ENCODE data around the gene MYO1D. TPM values are rescaled to one million over a fixed set of nuclear protein-coding genes. Genes with fewer than 3 reads are reported as not detected.

Gene MYO1D
- total and polyA plus RNA-seq, 4 donors, result 4.5 to 22.9 (median 13.3) TPM

GRCh38 chr17:32477220-32477619, 399.7 kb downstream of the MYO1D start:
- 95% methylated on average over 8 of the region's 8 CpGs for WGBS
- no peaks in the 10 kb centered on the region for H3K4me1 ChIP-seq (ENCODE audit: control insufficient read depth in 4 of 4, insufficient read depth in 4 of 4, low read length in 3 of 4)
- H3K9me3 ChIP-seq (ENCODE audit: control insufficient read depth in 4 of 4, low read length in 3 of 4), result no peaks in the 10 kb centered on the region
- no peak overlapping the region for H3K4me3 ChIP-seq (ENCODE audit: low read depth in 1 of 3, low read length in 3 of 3)
- no peaks in the 10 kb centered on the region for H3K27me3 ChIP-seq (ENCODE audit: control insufficient read depth in 4 of 4, insufficient read depth in 4 of 4, low read length in 3 of 4)
- no peak overlapping the region for H3K27ac ChIP-seq (ENCODE audit: low read depth in 1 of 2, low read length in 2 of 2)
- TF ChIP-seq GABPA (IDR thresholded peaks at IDR 0.05 in 1 of 2, conservative IDR thresholded peaks at IDR 0.05 in 1 of 2) (no peak), FOXA1 (IDR thresholded peaks at IDR 0.05) (no peak)
- DNase-seq (ENCODE audit: low spot score), result no peak
- no peak overlapping the region for H3K9ac ChIP-seq (ENCODE audit: low read depth in 1 of 2, low read length in 2 of 2)
- H3K36me3 ChIP-seq (ENCODE audit: control insufficient read depth in 4 of 4, insufficient read depth in 3 of 4, low read depth in 1 of 4, low read length in 3 of 4), result peaks cover 11 to 89% (median 65%) of the 10 kb centered on the region in 4 donors

- Histone ChIP-seq H3K27ac (ENCODE audit: low read depth in 1 of 2, low read length in 2 of 2) (no peak overlapping the region), H3K4me1 (ENCODE audit: control insufficient read depth in 4 of 4, insufficient read depth in 4 of 4, low read length in 3 of 4) (no peaks in the 10 kb centered on the region), H3K9ac (ENCODE audit: low read depth in 1 of 2, low read length in 2 of 2) (no peak overlapping the region), H3K36me3 (ENCODE audit: control insufficient read depth in 4 of 4, insufficient read depth in 3 of 4, low read depth in 1 of 4, low read length in 3 of 4) (peaks cover 9 to 86% (median 69%) of the 10 kb centered on the region in 4 donors), H3K4me3 (ENCODE audit: low read depth in 1 of 3, low read length in 3 of 3) (no peak overlapping the region), H3K9me3 (ENCODE audit: control insufficient read depth in 4 of 4, low read length in 3 of 4) (no peaks in the 10 kb centered on the region), H3K27me3 (ENCODE audit: control insufficient read depth in 4 of 4, insufficient read depth in 4 of 4, low read length in 3 of 4) (no peaks in the 10 kb centered on the region)
- no peak for DNase-seq (ENCODE audit: low spot score)
- TF ChIP-seq YY1 (IDR thresholded peaks at IDR 0.05) (no peak), HNF4A (conservative IDR thresholded peaks at IDR 0.05) (no peak), HNF4G (IDR thresholded peaks at IDR 0.05) (no peak), NR2F2 (IDR thresholded peaks at IDR 0.05) (no peak), JUND (IDR thresholded peaks at IDR 0.05) (no peak)
- WGBS, result 95% methylated on average over 3 of the region's 3 CpGs
Observed at GRCh38 chr17:32475258-32475657, 401.7 kb downstream of the MYO1D start.

GRCh38 chr17:32471652-32472051, 405.3 kb downstream of the MYO1D start:
- no peaks in the 10 kb centered on the region for H3K4me1 ChIP-seq (ENCODE audit: control insufficient read depth in 4 of 4, insufficient read depth in 4 of 4, low read length in 3 of 4)
- no peaks in the 10 kb centered on the region for H3K27me3 ChIP-seq (ENCODE audit: control insufficient read depth in 4 of 4, insufficient read depth in 4 of 4, low read length in 3 of 4)
- WGBS, result 97% methylated on average over 4 of the region's 4 CpGs
- no peak for DNase-seq (ENCODE audit: low spot score)
- TF ChIP-seq CTCF (IDR thresholded peaks at IDR 0.05; ENCODE audit: low read depth, low read length, missing input control), result no peak
- no peak for TF ChIP-seq ZBTB33 (IDR thresholded peaks at IDR 0.05)
- no peak for TF ChIP-seq EGR1 (IDR thresholded peaks at IDR 0.05; ENCODE audit: low read depth in 2 of 2)
- no peak for TF ChIP-seq HNF4A (conservative IDR thresholded peaks at IDR 0.05)
- H3K9ac ChIP-seq (ENCODE audit: low read depth in 1 of 2, low read length in 2 of 2), result no peak overlapping the region
- H3K9me3 ChIP-seq (ENCODE audit: control insufficient read depth in 4 of 4, low read length in 3 of 4), result no peaks in the 10 kb centered on the region
- H3K36me3 ChIP-seq (ENCODE audit: control insufficient read depth in 4 of 4, insufficient read depth in 3 of 4, low read depth in 1 of 4, low read length in 3 of 4), result peaks cover 15 to 75% (median 63%) of the 10 kb centered on the region in 4 donors
- no peak overlapping the region for H3K4me3 ChIP-seq (ENCODE audit: low read depth in 1 of 3, low read length in 3 of 3)
- H3K27ac ChIP-seq (ENCODE audit: low read depth in 1 of 2, low read length in 2 of 2), result no peak overlapping the region

Data from liver (tissue), 9 donors.